Measurements from ENCODE around the gene DENND2C.

The DENND2C gene

GRCh38 chr1:114669562-114670082 lies at the start of gene DENND2C:
TSS of gene DENND2C (minus strand) at chr1:114670049. CDS start at chr1:114625984, 44,065 bp downstream.
- DNase-seq, result no peak

GRCh38 chr1:114719424-114719787 lies 49.6 kb upstream of the DENND2C start:
- no peak for DNase-seq

- no peak for DNase-seq
Observed at GRCh38 chr1:114718661-114719423, 49.0 kb upstream of the DENND2C start.

GRCh38 chr1:114716304-114717170 lies 46.7 kb upstream of the DENND2C start, which contains the start of gene NRAS:
TSS of gene NRAS (minus strand) at chr1:114716771. CDS start at chr1:114716160, 611 bp downstream.
- peak; percentile 30 for DNase-seq

- DNase-seq, result no peak
Observed at GRCh38 chr1:114715952-114716303, 46.1 kb upstream of the DENND2C start.

GRCh38 chr1:114712977-114713376 lies 43.1 kb upstream of the DENND2C start:
- no peak for DNase-seq

- DNase-seq, result no peak
Observed at GRCh38 chr1:114710360-114710759, 40.5 kb upstream of the DENND2C start.

- DNase-seq, result no peak
Observed at GRCh38 chr1:114707604-114708003, 37.8 kb upstream of the DENND2C start.

- no peak for DNase-seq
Observed at GRCh38 chr1:114703242-114703641, 33.4 kb upstream of the DENND2C start.

GRCh38 chr1:114702737-114703136 lies 32.9 kb upstream of the DENND2C start:
- DNase-seq, result no peak

- no peak for DNase-seq
Observed at GRCh38 chr1:114701931-114702330, 32.1 kb upstream of the DENND2C start.

GRCh38 chr1:114700036-114700600 lies 30.3 kb upstream of the DENND2C start:
- DNase-seq, result no peak

GRCh38 chr1:114696810-114697209 lies 27.0 kb upstream of the DENND2C start:
- DNase-seq, result no peak

GRCh38 chr1:114695430-114696058 lies 25.7 kb upstream of the DENND2C start, which contains the start of gene AMPD1:
TSS of gene AMPD1 (minus strand) at chr1:114695546. CDS start at chr1:114695471, 75 bp downstream.
- no peak for DNase-seq

- no peak for DNase-seq
Observed at GRCh38 chr1:114694540-114695310, 24.9 kb upstream of the DENND2C start.

GRCh38 chr1:114692947-114693346 lies 23.1 kb upstream of the DENND2C start:
- DNase-seq, result no peak

GRCh38 chr1:114691061-114691460 lies 21.2 kb upstream of the DENND2C start:
- DNase-seq, result no peak

- DNase-seq, result no peak
Observed at GRCh38 chr1:114690148-114690547, 20.3 kb upstream of the DENND2C start.

- no peak for DNase-seq
Observed at GRCh38 chr1:114688526-114688925, 18.7 kb upstream of the DENND2C start.

GRCh38 chr1:114685851-114686250 lies 16.0 kb upstream of the DENND2C start:
- no peak for DNase-seq

GRCh38 chr1:114677691-114678090 lies 7.8 kb upstream of the DENND2C start:
- no peak for DNase-seq

- no peak for DNase-seq
Observed at GRCh38 chr1:114676115-114676514, 6.3 kb upstream of the DENND2C start.

Measured in NCI-H187 treated with DMSO at 0.1 percent for 48 hours (cell line).